Fibroblast of villous mesenchyme (primary cell): ENCODE results near the gene PRICKLE4. TPM values are rescaled to one million over a fixed set of nuclear protein-coding genes. Genes with fewer than 3 reads are reported as not detected.

Experiments
- DNase-seq: peaks from one replicate; pipeline ENCODE4 v3.0.0-alpha.2; 2010; ENCODE audit warnings: low read depth
- H3K4me3 ChIP-seq: 2 replicates; pipeline ENCODE4 v1.5.1; 2011; ENCODE audit warnings: low read depth, mild to moderate bottlenecking, low read length
- total RNA-seq: library from RNA; depleted of rRNA; stranded (reverse); fragments of >200 nt; gene quantifications from 2 replicates; pipeline ENCODE4 v1.2.3, GENCODE V29; 2012
- TF ChIP-seq, protein P1 (sequence below): IDR thresholded peaks from 2 replicates; pipeline ENCODE4 v1.5.1; 2012; ENCODE audit warnings: low read depth, mild to moderate bottlenecking, low read length; ENCODE audit not compliant: insufficient read depth

PRICKLE4 gene
- total RNA-seq, 1 donor = 0.86 TPM

- TF ChIP-seq, protein P1, sequence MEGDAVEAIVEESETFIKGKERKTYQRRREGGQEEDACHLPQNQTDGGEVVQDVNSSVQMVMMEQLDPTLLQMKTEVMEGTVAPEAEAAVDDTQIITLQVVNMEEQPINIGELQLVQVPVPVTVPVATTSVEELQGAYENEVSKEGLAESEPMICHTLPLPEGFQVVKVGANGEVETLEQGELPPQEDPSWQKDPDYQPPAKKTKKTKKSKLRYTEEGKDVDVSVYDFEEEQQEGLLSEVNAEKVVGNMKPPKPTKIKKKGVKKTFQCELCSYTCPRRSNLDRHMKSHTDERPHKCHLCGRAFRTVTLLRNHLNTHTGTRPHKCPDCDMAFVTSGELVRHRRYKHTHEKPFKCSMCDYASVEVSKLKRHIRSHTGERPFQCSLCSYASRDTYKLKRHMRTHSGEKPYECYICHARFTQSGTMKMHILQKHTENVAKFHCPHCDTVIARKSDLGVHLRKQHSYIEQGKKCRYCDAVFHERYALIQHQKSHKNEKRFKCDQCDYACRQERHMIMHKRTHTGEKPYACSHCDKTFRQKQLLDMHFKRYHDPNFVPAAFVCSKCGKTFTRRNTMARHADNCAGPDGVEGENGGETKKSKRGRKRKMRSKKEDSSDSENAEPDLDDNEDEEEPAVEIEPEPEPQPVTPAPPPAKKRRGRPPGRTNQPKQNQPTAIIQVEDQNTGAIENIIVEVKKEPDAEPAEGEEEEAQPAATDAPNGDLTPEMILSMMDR = no peak
- peak overlapping the region; percentile 76 for H3K4me3 ChIP-seq
- peak; percentile 82 for DNase-seq
These were observed 45.7 kb upstream of the PRICKLE4 start for GRCh38 chr6:41734666-41735426.

- TF ChIP-seq, protein P1 = peak; percentile 79
- peak within 1 kb of the TSS; percentile 76 for H3K4me3 ChIP-seq
- DNase-seq = peak; percentile 90
These were observed 45.0 kb upstream of the PRICKLE4 start, which contains the start of gene TFEB for GRCh38 chr6:41735427-41736185. TSS of gene TFEB (minus strand) at chr6:41735608. CDS start at chr6:41691213, 44,395 bp downstream.

- peak overlapping the region; percentile 76 for H3K4me3 ChIP-seq
- TF ChIP-seq, protein P1 = no peak
- no peak for DNase-seq
These were observed 44.3 kb upstream of the PRICKLE4 start for GRCh38 chr6:41736186-41736733.

GRCh38 chr6:41736800-41737555 is 43.6 kb upstream of the PRICKLE4 start:
- H3K4me3 ChIP-seq = no peak overlapping the region
- TF ChIP-seq, protein P1 = no peak
- no peak for DNase-seq

- no peak for DNase-seq
- TF ChIP-seq, protein P1 = no peak
- H3K4me3 ChIP-seq = no peak overlapping the region
These were observed 42.9 kb upstream of the PRICKLE4 start for GRCh38 chr6:41737591-41738130.

- DNase-seq = no peak
- TF ChIP-seq, protein P1 = no peak
- H3K4me3 ChIP-seq = no peak overlapping the region
These were observed 41.5 kb upstream of the PRICKLE4 start for GRCh38 chr6:41739041-41739440.
